Caki2 (cell line): ENCODE measurements around the gene RASGRF1. TPM values are rescaled to one million over a fixed set of nuclear protein-coding genes. Genes with fewer than 3 reads are reported as not detected.
A peak's percentile ranks its signal among the peaks of the same experiment; 100 is the strongest.

Experiments
- DNase-seq: peaks from one replicate; pipeline ENCODE4 v3.0.0-alpha.2; 2015; ENCODE audit warnings: low read depth
- in situ Hi-C: cut with HindIII; loops from 2 replicates; pipeline ENCODE4 v1.10.0; 2016; ENCODE audit warnings: low sequenced_read_pairs, low pct_unique_long_range_greater_than_20kb, mixed read lengths
- total RNA-seq: library from RNA; depleted of rRNA; stranded (reverse); fragments of >200 nt; shearing (Covaris generic); gene quantifications from 2 replicates; pipeline ENCODE4 v1.2.3, GENCODE V29; 2014; ENCODE audit warnings: low replicate concordance

Gene RASGRF1
- total RNA-seq, 1 experiment from 2014 or later, result not detected

DNA sequence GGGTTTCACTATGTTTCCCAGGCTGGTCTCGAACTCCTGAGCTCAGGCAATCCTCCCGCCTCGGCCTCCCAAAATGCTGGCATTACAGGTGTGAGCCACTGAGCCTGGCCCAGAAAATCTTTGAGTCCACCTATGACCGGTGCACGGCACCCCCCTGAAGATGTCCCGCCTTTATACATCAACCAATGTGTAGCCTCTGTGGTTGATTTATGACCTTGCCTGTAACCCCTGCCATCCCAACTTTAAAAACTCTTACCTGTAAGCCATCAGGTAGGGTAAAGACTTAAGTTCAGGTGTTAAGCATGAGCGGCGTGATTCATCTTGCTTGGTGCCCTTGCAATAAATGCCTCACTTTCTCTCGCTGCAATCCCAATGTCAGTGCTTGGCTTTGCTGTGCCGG, 131.2 kb downstream of the RASGRF1 start:
- DNase-seq, result no peak
- in situ Hi-C loops, result no loop called here

DNA sequence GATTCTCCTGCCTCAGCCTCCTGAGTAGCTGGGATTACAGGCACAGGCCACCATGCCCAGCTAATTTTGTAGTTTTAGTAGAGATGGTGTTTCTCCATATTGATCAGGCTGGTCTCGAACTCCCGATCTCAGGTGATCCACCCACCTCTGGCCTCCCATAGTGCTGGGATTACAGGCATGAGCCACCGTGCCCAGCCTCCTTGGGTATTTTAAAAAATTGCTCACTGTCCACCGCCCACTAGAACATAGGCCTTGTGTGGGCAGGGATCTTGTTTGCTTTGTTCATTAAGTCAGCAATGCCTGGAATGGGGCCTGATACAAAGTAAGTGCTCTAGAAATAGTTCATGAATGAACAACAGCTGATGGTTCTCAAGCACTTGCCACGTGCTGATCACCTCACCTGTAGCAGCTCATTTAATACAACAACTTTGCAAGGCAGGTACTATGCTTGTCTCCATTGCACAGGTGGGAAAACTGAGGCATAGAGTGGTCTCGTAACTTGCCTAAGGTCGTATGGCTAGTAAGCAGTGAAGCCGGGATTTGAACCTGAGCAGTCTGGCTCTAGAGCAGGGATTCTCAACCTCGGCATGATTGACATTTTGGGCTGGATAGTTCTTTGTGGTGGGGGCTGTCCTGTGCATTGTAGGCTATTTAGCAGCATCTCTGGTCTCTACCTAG, 133.0 kb downstream of the RASGRF1 start:
- in situ Hi-C loops, result no loop called here

DNA sequence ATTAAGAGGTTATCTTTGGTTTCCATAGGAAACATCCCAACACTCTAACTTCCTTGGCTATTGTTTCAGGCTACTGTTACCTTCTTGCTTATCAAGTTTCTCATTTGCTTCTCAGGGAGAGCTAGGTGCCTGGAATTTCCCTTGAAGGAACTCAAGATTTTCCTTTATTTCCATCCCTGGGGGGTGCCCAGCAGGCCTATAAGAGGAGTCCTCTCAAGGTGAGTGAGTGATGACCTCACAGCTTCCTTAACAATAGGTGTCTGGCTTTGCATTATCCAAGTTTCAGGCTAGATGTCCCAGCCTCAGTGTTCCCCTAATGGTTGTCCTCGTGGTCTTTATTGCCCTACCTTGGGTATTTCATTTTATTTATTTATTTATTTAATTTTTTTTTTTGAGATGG, 133.6 kb downstream of the RASGRF1 start:
- in situ Hi-C loops, result no loop called here

More for the DNA sequence above, 133.0 kb downstream of the RASGRF1 start:
- no peak for DNase-seq

DNA sequence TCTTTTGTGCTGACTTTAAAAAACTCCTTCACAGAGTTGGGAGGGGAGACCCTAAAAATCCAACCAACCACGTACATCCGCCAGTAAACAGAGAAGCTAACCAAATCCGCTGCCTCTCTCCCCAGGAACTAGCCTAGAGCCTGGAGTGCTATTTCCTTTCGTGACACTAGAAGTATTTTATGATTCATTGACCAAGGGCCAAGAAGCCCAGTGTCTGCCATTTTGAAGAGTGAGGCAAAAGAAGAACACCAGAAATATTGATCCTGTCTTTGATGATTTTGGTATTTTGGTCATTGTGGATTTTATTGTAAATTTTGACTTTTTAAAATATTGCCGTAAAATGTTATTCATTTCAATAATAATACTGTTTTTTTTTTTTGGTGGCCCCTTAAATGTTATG, 135.2 kb downstream of the RASGRF1 start:
- in situ Hi-C loops, result no loop called here

More for the DNA sequence above, 133.6 kb downstream of the RASGRF1 start:
- no peak for DNase-seq

DNA sequence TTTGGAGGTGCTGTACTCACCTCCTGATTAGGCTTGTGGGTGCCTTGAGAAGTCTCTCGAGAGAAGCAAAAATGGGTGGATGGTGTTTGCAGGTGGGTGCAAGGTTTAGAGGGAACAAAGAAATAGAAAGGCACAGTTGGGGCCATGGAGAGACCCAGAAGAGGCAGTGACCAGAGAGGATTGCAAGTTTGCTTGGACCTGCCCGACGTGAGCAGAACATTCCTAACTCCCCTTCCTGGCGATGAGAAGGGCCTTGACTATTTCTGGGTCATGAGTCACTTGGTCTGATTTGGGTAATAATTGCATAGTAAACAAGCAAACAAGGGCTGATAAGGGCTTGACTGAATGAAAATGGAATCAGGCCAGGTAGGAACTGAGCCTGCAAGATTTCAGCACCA, 138.7 kb downstream of the RASGRF1 start:
- DNase-seq, result no peak
- in situ Hi-C loops, result no loop called here

More for the DNA sequence above, 135.2 kb downstream of the RASGRF1 start:
- DNase-seq, result no peak

DNA sequence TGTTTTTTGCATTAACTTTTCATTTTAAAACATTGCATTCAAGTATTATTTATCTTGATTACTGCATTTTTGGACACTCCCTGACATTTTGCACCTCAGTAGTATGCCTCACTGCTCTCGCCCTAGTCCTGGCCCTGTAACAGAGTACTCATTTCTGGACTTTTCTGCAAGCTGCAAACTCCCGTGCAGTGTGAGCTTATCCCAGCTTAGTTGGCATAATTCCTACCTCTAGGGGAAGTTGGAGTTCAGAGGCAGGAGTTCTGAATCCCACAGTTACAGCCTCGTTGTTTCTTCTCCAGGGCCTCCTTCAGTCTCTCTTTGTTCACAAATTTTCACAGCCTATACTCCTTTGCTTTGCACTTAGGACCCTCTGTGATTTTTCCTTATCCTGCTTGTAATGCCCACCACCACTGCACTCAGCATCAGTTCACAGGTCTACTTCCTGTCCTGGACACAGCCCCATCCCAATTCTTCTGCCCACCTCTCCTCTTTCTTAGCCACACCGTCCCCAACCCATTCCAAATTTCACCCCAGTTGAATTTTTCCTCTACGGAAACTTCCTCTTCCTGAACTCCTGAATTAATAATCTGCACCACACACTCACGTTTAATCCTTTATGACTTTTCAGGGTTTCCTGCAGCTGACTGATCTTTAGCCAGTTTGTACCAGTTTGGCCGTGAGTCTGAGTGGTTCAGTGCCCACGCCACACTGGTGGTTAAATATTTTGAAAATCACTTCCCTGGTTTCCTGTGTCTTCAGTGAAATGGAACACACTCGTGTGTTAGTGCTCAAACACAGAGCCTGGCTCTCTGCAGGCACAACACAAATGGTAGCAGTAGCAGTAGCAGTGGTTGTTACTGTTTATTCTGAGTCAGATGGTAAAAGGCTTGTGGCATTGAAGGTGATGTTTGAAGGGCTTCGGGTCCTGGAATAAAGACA, 139.4 kb downstream of the RASGRF1 start:
- DNase-seq, result no peak
- in situ Hi-C loops, result no loop called here

DNA sequence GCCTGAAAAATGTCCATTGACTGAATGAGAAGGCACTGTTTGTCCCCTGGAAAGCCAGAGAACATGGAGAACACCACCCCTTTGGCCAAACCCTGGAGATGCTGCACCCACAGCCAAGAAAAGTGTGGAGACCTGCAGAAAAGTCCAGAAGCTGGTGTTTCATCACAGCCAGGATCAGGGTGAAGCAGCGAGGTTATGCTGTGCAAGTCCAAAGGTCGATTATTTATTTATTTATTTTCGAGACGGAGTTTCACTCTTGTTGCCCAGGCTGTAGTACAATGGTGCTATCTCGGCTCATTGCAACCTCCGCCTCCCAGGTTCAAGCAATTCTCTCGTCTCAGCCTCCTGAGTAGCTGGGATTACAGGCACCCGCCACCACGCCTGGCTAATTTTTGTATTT, 140.2 kb downstream of the RASGRF1 start:
- in situ Hi-C loops, result no loop called here
- DNase-seq, result no peak

DNA sequence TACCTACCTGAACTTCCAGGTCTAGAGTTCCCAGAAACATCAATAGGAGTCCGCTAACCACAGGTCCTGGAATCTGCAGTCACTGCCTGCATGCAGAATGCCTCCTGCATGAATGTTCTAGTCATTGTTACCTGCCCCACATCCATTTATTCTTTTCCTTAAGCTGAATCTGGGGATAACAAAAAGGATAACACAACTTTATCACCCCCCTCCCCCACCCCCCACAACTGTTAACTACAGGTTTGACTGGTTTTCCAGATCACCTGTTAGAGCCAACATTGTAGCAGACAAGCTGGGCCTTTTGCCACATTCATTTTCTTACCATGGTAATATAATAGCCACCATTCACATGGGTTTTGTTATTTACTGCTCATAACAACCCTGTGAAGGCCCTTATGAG, 141.1 kb downstream of the RASGRF1 start:
- in situ Hi-C loops, result no loop called here
- DNase-seq, result no peak

DNA sequence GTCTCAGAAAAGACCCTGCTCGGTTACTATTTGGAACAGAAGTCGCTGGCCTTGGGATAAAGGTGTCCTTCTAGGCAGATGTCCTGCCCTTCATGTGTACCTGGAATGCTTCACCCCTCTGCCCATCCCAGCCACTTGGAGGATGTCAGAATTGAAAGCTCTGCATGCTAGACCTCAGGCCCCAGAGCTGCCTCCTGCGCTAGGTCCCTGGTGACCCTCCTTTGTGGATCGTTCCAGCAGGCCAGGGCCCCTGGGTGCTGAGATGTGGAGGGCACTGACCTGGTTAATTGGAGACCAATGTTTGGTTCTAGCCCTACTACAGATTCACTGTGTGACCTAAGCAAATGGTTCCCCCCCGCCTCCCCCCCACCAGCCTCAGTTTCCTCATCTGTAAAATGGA, 143.1 kb downstream of the RASGRF1 start:
- no peak for DNase-seq
- in situ Hi-C loops, result no loop called here

DNA sequence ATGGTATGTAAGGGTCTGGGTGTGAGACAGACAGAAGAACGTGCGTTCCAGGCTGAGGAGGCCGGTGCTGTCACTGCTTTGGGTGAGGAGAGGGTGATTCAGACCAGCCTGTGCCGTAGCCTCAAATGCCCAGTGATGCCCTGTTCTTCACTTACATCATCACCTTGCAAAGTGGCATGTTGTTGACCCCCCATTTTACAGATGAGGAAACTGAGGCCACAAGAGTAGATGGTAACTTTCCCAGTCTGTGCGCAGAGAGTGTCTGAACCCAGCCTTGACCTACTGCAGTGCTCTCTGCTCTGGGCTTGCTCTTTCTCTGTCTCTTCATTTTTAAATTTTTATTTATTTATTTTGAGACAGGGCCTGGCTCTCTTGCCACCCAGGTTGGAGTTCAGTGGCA, 144.1 kb downstream of the RASGRF1 start:
- DNase-seq, result no peak
- in situ Hi-C loops, result no loop called here

DNA sequence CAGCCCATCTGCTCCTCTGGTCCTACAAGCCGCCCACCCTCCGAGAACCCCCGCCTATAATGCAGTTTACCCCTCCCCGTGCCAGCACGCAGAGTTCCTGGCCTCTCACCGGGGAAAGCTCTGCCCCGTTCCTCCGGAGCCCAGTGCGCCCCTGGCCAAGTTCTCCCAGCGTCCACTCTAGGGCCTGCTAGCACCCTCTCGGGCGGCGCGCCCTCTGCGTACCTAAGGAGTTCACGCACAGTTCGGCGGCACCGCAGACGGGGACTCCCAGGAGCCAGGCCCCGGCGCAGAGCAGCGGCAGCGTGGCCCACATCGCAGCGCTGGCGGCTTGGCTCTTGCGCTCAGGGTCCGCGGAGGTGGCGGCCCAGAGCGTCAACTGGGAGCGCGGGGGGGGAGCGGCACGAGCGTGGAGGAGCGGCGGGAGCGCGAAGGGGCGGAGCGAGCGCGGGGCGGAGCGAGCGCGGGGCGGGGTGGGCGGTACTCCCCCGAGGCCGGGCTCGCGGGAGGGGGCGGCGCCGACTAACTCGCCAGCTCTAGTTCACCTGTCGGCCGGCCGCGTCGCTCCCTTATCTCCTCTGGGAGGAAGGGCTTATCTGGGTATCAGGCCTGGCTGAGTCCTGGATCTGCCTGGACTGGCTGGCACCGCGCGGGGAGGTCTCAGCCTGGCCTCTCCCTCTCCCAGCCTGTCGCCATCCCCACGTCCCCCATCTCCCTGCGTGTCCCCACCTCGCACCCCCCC, 145.7 kb downstream of the RASGRF1 start, which contains the start of gene CTSH:
Gene CTSH, minus strand, starts transcription at position 378 of the 739 bp plus-strand sequence. Its CDS starts 65 bp downstream, at position 313.
- DNase-seq, result peak; percentile 51
- in situ Hi-C loops, result no loop called here

DNA sequence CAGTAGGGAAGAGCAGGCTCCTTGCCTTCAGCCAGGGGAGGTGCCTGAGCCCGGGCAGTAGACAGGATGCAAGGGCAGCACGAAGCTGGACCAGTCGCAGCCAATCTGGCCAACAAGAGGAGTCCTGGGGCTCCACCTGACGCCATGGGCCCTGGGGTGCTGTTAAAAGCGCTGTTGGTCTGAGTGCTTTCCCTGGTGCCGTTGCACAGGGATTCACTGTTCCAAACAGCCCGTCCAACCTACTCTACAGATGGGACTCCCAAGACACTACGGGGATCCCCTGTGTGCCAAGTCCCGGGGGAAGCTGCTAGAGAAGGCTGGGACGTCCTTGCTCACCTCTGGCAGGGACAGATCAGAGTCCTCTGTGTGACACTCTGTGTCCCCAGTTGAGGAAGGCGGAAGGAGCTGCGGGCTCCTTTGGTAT, 146.4 kb downstream of the RASGRF1 start:
- in situ Hi-C loops, result no loop called here
- no peak for DNase-seq

DNA sequence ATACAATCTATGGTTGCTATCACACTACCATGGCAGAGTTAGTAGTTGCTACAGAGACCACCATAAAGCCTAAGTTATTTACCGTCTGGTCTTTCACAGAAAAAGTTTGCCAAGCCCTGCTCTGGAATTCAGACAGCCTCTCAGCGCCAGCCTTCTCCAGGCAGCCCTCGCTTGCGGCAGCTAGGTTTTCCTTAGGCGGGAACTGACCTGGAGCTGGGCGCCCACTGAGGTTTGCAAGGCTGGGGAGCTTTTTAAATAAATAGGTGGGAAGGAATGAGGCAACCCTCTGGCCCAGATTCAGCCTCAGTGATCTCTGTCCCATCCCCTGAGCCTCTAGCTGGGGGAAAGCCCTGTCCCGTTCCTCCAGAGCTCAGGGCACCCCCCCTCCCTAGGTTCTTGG, 146.9 kb downstream of the RASGRF1 start:
- in situ Hi-C loops, result no loop called here

DNA sequence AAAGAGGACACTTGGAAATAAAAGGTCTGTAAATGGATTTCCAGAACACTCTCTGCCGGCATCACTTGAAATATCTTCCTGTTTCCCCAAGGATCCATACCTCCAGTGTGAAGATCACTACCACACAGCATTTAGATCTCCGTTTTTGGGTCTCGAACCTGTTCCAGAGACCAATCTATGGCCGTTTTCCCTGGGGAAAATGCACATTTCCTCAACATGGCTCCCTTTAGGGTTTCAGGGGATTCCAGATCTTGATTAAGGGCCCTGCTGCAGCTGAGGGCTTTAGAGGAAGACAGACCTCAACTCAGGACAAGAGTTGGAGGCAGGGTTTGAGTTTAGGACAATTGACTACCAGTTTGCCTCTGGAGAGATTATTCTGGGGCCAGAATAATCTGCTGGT, 147.8 kb downstream of the RASGRF1 start:
- DNase-seq, result no peak
- in situ Hi-C loops, result no loop called here

More for the DNA sequence above, 146.9 kb downstream of the RASGRF1 start:
- no peak for DNase-seq

DNA sequence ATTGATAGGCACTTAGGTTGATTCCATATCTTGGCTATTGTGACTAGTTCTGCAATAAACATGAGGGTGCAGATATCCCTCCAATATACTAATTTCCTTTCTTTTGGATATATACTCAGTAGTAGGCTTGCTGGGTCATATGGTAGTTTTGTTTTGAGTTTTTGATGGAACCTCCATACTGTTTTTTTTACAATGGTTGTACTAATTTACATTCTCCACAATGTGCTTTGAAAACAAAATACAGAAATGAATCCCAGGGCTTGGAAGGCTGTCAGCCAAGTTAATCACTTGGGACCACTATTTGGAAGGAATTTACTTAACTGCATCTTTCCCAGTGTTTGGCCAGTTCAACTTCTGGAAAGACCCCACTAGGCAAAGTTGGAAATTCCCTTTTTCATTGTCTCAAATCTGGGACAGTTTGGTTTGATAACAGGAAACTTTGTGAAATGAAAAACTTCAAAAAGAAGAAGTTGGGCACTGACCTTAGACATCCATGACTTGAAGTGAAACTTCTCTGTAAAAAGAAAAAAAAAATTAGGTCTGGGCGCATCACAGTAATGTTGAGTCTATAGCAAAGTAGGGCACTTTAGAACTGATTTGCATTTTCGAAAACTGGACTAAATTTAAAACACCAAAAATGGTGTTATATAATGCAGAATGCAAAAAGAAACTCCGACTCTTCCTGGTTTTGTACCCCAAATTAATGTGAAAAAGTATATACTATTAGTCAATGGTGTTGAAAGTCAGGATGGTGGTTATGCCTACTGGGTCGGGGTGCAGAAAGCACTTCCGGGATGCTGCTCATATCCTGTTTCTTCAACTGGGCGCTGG, 151.7 kb downstream of the RASGRF1 start:
- in situ Hi-C loops, result no loop called here
- DNase-seq, result no peak

DNA sequence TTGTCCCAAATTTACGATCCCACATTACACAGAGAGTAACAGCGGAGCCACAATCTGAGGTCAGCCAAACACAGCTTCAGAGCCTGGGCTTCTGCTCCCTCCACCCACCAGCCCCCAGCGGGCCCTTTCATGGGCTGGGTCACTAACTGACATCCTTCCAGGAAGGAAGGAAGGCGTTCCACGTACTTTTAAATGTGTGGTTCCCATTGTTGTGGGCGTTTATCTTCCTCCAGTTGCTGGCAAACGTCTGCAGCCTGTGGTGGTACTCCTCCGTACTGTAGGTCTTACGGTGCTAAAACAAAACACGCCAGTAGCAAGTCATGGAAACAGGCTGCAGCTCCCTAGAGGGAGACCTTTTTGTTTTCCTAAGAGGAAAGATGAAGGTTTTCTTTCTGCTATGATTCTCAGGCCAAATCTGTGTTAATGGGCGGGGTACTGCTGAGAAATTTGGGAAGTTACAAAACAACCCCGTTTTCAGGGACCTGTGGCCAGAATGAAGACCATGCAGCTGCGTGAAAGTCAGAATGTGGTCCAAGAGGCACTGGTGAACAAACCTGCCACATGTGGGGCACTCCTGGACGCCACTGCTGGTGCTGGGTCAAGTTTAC, 153.3 kb downstream of the RASGRF1 start:
- in situ Hi-C loops, result no loop called here

DNA sequence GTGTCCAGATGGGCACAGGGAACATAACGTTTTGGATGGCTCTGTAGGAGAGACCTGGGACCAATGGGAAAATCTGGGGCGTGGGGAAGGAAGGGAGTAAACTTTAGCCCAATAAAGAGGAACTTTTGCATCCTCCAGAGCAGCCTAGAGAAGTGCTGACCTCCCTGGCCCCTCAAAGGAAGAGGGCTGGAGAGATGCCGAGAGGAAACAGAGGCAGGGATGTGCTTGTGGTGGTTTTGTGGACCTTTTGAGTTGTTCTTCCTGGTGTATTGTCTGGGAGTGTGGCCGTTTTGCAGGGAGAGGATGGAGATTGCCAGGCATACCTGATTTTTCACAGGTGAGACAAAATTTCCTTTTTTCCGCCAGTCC, 155.9 kb downstream of the RASGRF1 start:
- DNase-seq, result no peak
- in situ Hi-C loops, result no loop called here

More for the DNA sequence above, 153.3 kb downstream of the RASGRF1 start:
- DNase-seq, result no peak
